Activated naive CD4-positive, alpha-beta T cell treated with anti-CD3 and anti-CD28 coated beads, Interleukin-2, amount 50 U/mL, for 24 hours (primary cell): ENCODE data around the gene ZNF106.

Source experiments
- H3K27ac Mint-ChIP-seq: one replicate; pipeline ENCODE4 v1.8.0; 2021; ENCODE audit warnings: mild to moderate bottlenecking, mixed read lengths
- H3K27me3 Mint-ChIP-seq: one replicate; pipeline ENCODE4 v1.8.0; 2021; ENCODE audit warnings: mixed read lengths
- H3K36me3 Mint-ChIP-seq: one replicate; pipeline ENCODE4 v1.8.0; 2021; ENCODE audit warnings: mixed read lengths
- H3K4me1 Mint-ChIP-seq: one replicate; pipeline ENCODE4 v1.8.0; 2021; ENCODE audit warnings: mixed read lengths
- H3K4me3 Mint-ChIP-seq: one replicate; pipeline ENCODE4 v1.8.0; 2021; ENCODE audit warnings: mild to moderate bottlenecking, mixed read lengths
- H3K9me3 Mint-ChIP-seq: one replicate; pipeline ENCODE4 v1.8.0; 2021; ENCODE audit warnings: mixed read lengths

Gene ZNF106

DNA sequence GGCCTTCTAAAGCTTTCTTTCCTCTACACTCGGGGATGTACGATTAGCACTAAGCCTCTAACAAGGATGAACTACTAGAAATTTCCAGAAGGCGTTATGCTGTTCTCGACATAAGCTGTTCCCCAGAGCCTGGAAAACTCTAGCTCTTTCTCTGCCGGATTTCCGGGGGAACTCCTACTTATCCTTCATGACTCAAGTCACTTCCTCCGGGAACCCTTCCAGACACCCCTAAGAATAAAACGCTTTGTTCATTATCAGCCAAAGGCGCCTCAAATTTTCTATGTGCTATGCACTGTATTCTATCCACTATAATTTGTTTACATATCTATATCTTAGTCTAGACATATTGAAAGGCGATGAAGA lies 4.0 kb upstream of the ZNF106 start:
- peak overlapping the region; percentile 97 for H3K27ac Mint-ChIP-seq
- peak overlapping the region; percentile 100 for H3K4me3 Mint-ChIP-seq
- no peaks in the 10 kb centered on the region for H3K27me3 Mint-ChIP-seq
- peaks cover 3% of the 10 kb centered on the region for H3K36me3 Mint-ChIP-seq
- H3K9me3 Mint-ChIP-seq: no peaks in the 10 kb centered on the region
- peaks cover 70% of the 10 kb centered on the region for H3K4me1 Mint-ChIP-seq

- H3K4me1 Mint-ChIP-seq: peaks cover 70% of the 10 kb centered on the region
- peak overlapping the region; percentile 100 for H3K4me3 Mint-ChIP-seq
- H3K27me3 Mint-ChIP-seq: no peaks in the 10 kb centered on the region
- H3K36me3 Mint-ChIP-seq: peaks cover 3% of the 10 kb centered on the region
- H3K27ac Mint-ChIP-seq: peak overlapping the region; percentile 94
- no peaks in the 10 kb centered on the region for H3K9me3 Mint-ChIP-seq
Measured at GRCh38 chr15:42493679-42494078, 2.7 kb upstream of the ZNF106 start.

- Mint-ChIP-seq H3K4me1 (peaks cover 69% of the 10 kb centered on the region), H3K36me3 (peaks cover 6% of the 10 kb centered on the region), H3K27me3 (no peaks in the 10 kb centered on the region), H3K4me3 (peak overlapping the region; percentile 100), H3K27ac (peak overlapping the region; percentile 97), H3K9me3 (no peaks in the 10 kb centered on the region)
Measured at GRCh38 chr15:42491539-42492225, 741 bp upstream of the ZNF106 start.

DNA sequence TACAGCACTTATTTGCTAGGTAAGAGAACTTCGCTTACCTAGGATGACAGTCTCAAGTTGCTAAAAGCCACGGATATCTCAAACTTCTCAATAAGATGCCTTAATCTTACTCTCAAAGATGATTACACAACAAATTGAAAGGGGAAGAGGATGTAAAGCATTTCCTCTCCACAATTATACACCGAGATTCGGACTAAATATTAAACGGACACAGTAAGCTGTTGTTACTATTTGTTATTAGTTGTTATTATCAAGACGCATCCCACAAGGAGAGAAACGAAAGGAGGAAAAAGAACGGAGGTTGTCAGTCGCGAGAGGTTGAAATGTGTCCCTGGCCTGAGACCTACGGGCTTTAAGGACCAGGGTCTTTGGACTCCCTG lies 660 bp downstream of the ZNF106 start:
- Mint-ChIP-seq H3K4me1 (peaks cover 55% of the 10 kb centered on the region), H3K27ac (peak overlapping the region; percentile 74)

GRCh38 chr15:42483677-42484076 lies 7.3 kb downstream of the ZNF106 start:
- H3K27me3 Mint-ChIP-seq: no peaks in the 10 kb centered on the region

More for the DNA sequence above, 660 bp downstream of the ZNF106 start:
- H3K36me3 Mint-ChIP-seq: peaks cover 3% of the 10 kb centered on the region
- H3K27me3 Mint-ChIP-seq: no peaks in the 10 kb centered on the region
- peak overlapping the region; percentile 100 for H3K4me3 Mint-ChIP-seq
- H3K9me3 Mint-ChIP-seq: no peaks in the 10 kb centered on the region

DNA sequence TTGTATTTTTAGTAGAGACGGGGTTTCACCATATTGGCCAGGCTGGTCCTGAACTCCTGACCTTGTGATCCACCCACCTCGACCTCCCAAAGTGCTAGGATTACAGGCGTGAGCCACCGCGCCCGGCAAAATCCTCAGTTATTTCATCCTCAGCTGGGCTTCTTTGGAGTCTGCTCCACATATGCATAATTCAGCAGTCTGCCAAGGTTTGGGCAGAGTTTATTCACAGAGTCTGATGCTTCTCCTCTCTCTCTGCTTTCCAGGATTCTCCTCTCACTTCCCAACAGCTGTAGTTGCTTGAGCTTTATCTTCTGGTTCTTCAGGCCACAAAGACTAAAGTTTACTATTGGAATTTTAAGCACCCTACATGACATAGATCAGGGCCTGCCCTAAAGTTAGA lies 8.2 kb downstream of the ZNF106 start:
- peaks cover 5% of the 10 kb centered on the region for H3K9me3 Mint-ChIP-seq
- no peak overlapping the region for H3K4me3 Mint-ChIP-seq
- no peaks in the 10 kb centered on the region for H3K27me3 Mint-ChIP-seq
- no peak overlapping the region for H3K27ac Mint-ChIP-seq
- peaks cover 23% of the 10 kb centered on the region for H3K4me1 Mint-ChIP-seq
- peaks cover 15% of the 10 kb centered on the region for H3K36me3 Mint-ChIP-seq

More at GRCh38 chr15:42483677-42484076, 7.3 kb downstream of the ZNF106 start:
- H3K9me3 Mint-ChIP-seq: peaks cover 5% of the 10 kb centered on the region
- peaks cover 15% of the 10 kb centered on the region for H3K36me3 Mint-ChIP-seq
- H3K4me1 Mint-ChIP-seq: peaks cover 31% of the 10 kb centered on the region
- H3K27ac Mint-ChIP-seq: no peak overlapping the region
- H3K4me3 Mint-ChIP-seq: peak overlapping the region; percentile 9

DNA sequence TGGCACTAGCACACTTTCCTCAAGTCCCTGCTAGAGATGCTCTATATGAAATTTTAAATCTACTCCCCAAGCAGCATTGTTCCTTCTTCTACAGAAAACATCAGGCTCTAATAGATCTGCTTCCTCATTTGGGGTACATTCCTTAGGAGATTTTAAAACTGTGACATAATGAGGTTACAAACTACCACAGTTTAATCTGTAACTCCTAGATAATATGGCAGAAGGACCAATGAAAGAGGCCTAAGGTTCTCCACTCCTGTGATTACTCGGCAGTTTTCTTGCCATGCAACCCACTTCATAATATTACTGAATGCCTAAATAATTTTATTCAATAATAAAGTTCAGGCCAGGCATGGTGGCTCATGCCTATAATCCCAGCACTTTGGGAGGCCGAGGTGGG lies 16.1 kb downstream of the ZNF106 start:
- H3K27me3 Mint-ChIP-seq: no peaks in the 10 kb centered on the region
- H3K4me1 Mint-ChIP-seq: peaks cover 12% of the 10 kb centered on the region
- no peaks in the 10 kb centered on the region for H3K9me3 Mint-ChIP-seq
- peaks cover 2% of the 10 kb centered on the region for H3K36me3 Mint-ChIP-seq
- H3K4me3 Mint-ChIP-seq: no peak overlapping the region
- H3K27ac Mint-ChIP-seq: peak overlapping the region; percentile 21

GRCh38 chr15:42471002-42471401 lies 19.9 kb downstream of the ZNF106 start:
- Mint-ChIP-seq H3K4me1 (peaks cover 11% of the 10 kb centered on the region), H3K27ac (no peak overlapping the region), H3K4me3 (no peak overlapping the region), H3K27me3 (no peaks in the 10 kb centered on the region), H3K9me3 (no peaks in the 10 kb centered on the region), H3K36me3 (peaks cover 5% of the 10 kb centered on the region)

- H3K36me3 Mint-ChIP-seq: peaks cover 6% of the 10 kb centered on the region
Measured at GRCh38 chr15:42465520-42466259, 25.3 kb downstream of the ZNF106 start.

GRCh38 chr15:42461261-42461660 lies 29.7 kb downstream of the ZNF106 start:
- no peak overlapping the region for H3K27ac Mint-ChIP-seq
- H3K9me3 Mint-ChIP-seq: no peaks in the 10 kb centered on the region
- H3K4me1 Mint-ChIP-seq: peaks cover 21% of the 10 kb centered on the region
- no peak overlapping the region for H3K4me3 Mint-ChIP-seq
- H3K36me3 Mint-ChIP-seq: peaks cover 2% of the 10 kb centered on the region
- no peaks in the 10 kb centered on the region for H3K27me3 Mint-ChIP-seq

More at GRCh38 chr15:42465520-42466259, 25.3 kb downstream of the ZNF106 start:
- Mint-ChIP-seq H3K4me3 (no peak overlapping the region), H3K4me1 (peaks cover 18% of the 10 kb centered on the region), H3K9me3 (no peaks in the 10 kb centered on the region), H3K27ac (no peak overlapping the region), H3K27me3 (no peaks in the 10 kb centered on the region)

GRCh38 chr15:42457445-42458442 lies 33.2 kb downstream of the ZNF106 start:
- Mint-ChIP-seq H3K36me3 (no peaks in the 10 kb centered on the region), H3K4me3 (no peak overlapping the region), H3K27me3 (no peaks in the 10 kb centered on the region), H3K4me1 (peaks cover 15% of the 10 kb centered on the region), H3K27ac (no peak overlapping the region), H3K9me3 (no peaks in the 10 kb centered on the region)

DNA sequence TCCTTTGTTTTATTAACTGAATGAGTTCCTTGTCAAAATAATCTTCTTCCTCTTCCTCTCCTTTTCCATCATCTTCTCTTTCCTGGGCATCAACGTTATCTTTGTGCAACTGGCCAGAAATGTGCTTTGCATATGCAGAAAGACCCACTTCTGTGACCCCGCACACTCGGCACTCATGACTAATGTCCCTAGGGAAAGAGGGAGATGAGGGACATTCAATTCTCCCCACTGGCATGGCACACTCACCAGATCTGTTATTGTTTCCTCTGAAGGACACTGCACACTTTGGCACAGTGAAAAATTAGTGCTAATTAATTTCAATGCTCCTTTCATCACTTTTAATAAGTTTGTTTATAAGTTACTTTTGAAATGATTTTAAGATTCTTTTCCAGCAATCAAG lies 34.0 kb downstream of the ZNF106 start:
- no peak overlapping the region for H3K4me3 Mint-ChIP-seq
- no peaks in the 10 kb centered on the region for H3K9me3 Mint-ChIP-seq
- H3K4me1 Mint-ChIP-seq: peaks cover 15% of the 10 kb centered on the region
- H3K27me3 Mint-ChIP-seq: no peaks in the 10 kb centered on the region
- H3K36me3 Mint-ChIP-seq: no peaks in the 10 kb centered on the region
- no peak overlapping the region for H3K27ac Mint-ChIP-seq

DNA sequence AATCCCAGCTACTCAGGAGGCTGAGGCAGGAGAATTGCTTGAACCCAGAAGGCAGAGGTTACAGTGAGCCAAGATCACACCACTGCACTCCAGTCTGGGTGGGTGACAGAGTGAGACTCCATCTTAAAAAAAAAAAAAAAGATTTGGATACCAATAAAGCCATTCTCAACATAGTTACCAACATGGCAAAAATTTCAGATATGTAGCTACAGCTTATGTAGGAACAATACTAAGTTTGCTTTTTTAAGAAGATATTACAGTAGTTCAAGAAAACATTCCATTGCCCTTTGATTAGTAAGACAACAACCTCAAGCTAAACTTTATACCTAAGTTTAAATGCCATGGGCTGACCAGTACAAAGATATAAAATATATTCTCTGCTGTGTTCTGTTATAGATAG lies 34.4 kb downstream of the ZNF106 start:
- Mint-ChIP-seq H3K36me3 (no peaks in the 10 kb centered on the region), H3K4me3 (no peak overlapping the region), H3K4me1 (peaks cover 15% of the 10 kb centered on the region), H3K9me3 (no peaks in the 10 kb centered on the region), H3K27me3 (no peaks in the 10 kb centered on the region), H3K27ac (no peak overlapping the region)

DNA sequence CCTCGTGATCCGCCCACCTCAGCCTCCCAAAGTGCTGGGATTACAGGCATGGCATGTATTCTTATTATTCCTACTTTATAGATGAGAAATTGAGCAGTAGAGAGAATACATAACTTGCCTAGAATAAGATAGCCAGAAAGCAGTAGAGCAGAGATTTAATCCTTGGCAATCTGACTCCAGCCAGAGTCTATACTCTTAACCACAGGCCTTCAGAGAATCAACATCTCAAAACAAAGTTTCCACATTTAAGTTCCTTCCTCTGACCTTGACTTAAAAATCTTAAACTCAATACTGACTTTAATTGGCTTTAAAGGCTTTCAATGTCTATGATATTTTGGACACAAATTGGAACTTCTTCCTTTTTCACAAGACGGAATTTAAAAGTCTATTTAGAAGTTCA lies 37.1 kb downstream of the ZNF106 start:
- Mint-ChIP-seq H3K36me3 (peaks cover 9% of the 10 kb centered on the region), H3K9me3 (no peaks in the 10 kb centered on the region), H3K27ac (no peak overlapping the region), H3K4me3 (no peak overlapping the region), H3K4me1 (peaks cover 4% of the 10 kb centered on the region), H3K27me3 (no peaks in the 10 kb centered on the region)

- Mint-ChIP-seq H3K4me1 (no peaks in the 10 kb centered on the region), H3K4me3 (no peak overlapping the region), H3K27ac (no peak overlapping the region), H3K27me3 (no peaks in the 10 kb centered on the region), H3K36me3 (peaks cover 18% of the 10 kb centered on the region), H3K9me3 (no peaks in the 10 kb centered on the region)
Measured at GRCh38 chr15:42450425-42450790, 40.5 kb downstream of the ZNF106 start.
